Measurements from ENCODE around the gene MAP1S.

The MAP1S gene

DNA sequence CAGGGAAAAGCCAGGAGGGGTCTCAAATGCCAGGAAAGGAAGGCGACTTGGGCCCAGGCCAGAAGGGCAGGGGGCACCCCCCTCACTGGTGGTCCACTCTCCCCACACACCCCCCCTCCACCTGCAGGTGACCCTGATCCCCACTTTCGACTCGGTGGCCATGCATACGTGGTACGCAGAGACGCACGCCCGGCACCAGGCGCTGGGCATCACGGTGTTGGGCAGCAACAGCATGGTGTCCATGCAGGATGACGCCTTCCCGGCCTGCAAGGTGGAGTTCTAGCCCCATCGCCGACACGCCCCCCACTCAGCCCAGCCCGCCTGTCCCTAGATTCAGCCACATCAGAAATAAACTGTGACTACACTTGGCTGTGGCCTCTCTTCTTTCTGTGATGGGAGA is 14.9 kb downstream of the MAP1S start:
- H3K4me3 ChIP-seq (replicated peaks in 1 of 2; ENCODE audit: low read depth in 2 of 2, low read length in 2 of 2), result no peak overlapping the region
- no peak for DNase-seq (ENCODE audit: low read depth in 2 of 2)
- TF ChIP-seq, protein P1, sequence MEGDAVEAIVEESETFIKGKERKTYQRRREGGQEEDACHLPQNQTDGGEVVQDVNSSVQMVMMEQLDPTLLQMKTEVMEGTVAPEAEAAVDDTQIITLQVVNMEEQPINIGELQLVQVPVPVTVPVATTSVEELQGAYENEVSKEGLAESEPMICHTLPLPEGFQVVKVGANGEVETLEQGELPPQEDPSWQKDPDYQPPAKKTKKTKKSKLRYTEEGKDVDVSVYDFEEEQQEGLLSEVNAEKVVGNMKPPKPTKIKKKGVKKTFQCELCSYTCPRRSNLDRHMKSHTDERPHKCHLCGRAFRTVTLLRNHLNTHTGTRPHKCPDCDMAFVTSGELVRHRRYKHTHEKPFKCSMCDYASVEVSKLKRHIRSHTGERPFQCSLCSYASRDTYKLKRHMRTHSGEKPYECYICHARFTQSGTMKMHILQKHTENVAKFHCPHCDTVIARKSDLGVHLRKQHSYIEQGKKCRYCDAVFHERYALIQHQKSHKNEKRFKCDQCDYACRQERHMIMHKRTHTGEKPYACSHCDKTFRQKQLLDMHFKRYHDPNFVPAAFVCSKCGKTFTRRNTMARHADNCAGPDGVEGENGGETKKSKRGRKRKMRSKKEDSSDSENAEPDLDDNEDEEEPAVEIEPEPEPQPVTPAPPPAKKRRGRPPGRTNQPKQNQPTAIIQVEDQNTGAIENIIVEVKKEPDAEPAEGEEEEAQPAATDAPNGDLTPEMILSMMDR (IDR thresholded peaks at IDR 0.05; ENCODE audit: low read depth, low read length), result no peak

DNA sequence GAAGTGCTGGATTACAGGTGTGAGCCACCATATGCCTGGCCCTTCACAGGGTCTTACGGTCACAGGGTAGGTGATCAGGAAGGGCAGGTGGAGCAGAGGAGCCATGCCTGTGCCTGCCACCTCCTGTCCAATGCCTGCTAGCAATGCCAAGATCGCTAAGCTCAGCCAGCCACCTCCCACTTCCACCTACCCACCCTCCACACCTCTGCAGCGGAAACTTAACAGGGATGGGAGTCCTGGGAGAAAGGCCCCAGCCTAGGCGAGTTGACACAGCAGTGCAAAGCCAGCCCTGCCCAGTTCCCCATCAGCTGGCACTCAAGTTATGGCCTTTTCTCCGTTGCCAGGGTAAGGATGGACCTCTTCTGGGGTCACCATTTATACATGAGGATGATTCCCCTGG is 16.1 kb downstream of the MAP1S start:
- TF ChIP-seq, protein P1 (IDR thresholded peaks at IDR 0.05; ENCODE audit: low read depth, low read length), result no peak
- no peak for DNase-seq (ENCODE audit: low read depth in 2 of 2)
- no peak overlapping the region for H3K4me3 ChIP-seq (replicated peaks in 1 of 2; ENCODE audit: low read depth in 2 of 2, low read length in 2 of 2)

DNA sequence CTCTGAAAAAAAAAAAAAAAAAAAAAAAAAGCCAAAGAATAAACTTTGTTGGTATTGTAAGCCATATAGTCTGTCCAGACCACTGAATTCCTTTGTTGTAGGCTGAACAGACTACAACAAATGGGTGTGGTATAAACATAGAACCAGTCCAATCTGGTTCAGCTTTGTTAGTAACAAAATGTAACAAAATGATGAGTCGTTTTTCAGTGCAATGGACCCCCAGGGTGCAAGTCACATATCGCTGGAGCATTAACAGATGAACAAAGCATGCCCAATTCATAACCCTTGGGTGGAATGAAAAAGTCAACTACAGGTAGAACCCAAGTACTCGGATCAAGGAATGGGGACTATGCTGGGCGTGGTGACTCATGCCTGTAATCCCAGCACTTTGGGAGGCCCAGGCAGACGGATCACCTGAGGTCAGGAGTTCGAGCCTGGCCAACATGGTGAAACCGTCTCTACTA is 18.4 kb downstream of the MAP1S start:
- TF ChIP-seq, protein P1 (IDR thresholded peaks at IDR 0.05; ENCODE audit: low read depth, low read length), result no peak
- DNase-seq (ENCODE audit: low read depth in 2 of 2), result peak in 1 of 2 donors; percentile 37
- H3K4me3 ChIP-seq (replicated peaks in 1 of 2; ENCODE audit: low read depth in 2 of 2, low read length in 2 of 2), result no peak overlapping the region

DNA sequence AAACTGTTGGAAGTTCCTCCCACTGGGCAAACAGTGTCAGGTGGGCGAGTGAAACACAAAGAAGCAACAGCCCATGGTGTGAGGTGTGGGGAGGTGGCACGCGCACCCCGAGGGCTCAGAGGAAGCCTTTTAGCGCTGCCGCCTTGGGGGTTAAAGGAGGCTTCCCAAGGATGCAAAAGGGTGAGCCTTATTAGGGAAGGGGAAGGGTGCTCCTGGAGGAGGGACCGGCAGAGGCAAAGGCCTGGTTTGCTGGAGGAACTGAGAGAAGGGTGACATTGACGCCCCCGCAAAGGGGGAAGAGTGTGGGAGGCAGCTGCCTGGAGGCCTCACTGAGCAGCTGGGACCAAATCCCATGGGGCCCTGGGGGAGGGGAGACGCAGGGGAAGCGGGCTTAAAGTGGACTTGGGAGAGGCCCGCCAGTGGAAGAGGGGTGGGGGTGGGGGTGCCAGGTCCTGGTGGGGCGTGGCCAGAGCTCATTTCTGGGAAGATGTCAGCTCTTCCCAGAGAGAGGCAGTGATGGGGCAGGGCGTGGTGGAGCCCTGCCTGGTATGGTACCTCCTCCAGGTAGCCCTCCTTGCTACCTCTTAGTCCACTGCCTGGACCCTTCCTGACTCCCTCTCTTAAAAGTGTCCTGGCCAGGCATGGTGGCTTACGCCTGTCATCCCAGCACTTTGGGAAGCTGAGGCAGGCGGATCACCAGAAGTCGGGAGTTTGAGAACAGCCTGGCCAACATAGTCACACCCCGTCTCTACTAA is 20.0 kb downstream of the MAP1S start:
- TF ChIP-seq, protein P1 (IDR thresholded peaks at IDR 0.05; ENCODE audit: low read depth, low read length), result no peak
- peak in 1 of 2 donors; percentile 40 for DNase-seq (ENCODE audit: low read depth in 2 of 2)
- H3K4me3 ChIP-seq (replicated peaks in 1 of 2; ENCODE audit: low read depth in 2 of 2, low read length in 2 of 2), result no peak overlapping the region

DNA sequence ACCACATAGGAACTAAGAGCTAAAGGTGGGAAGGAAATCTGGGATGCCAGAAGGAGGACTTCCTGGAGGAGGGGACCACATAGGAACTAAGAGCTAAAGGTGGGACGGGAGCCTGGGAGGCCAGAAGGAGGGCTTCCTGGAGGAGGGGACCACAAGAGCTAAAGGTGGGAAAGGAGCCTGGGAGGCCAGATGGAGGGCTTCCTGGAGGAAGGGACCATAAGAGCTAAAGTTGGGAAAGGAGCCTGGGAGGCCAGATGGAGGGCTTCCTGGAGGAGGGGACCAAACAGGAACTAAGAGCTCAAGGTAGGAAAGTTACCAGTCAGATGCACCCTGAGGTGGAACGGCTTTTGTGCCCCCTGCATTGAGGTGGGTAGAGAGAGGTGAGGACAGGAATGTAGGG is 22.2 kb downstream of the MAP1S start:
- no peak overlapping the region for H3K4me3 ChIP-seq (replicated peaks in 1 of 2; ENCODE audit: low read depth in 2 of 2, low read length in 2 of 2)
- TF ChIP-seq, protein P1 (IDR thresholded peaks at IDR 0.05; ENCODE audit: low read depth, low read length), result no peak
- DNase-seq (ENCODE audit: low read depth in 2 of 2), result no peak

DNA sequence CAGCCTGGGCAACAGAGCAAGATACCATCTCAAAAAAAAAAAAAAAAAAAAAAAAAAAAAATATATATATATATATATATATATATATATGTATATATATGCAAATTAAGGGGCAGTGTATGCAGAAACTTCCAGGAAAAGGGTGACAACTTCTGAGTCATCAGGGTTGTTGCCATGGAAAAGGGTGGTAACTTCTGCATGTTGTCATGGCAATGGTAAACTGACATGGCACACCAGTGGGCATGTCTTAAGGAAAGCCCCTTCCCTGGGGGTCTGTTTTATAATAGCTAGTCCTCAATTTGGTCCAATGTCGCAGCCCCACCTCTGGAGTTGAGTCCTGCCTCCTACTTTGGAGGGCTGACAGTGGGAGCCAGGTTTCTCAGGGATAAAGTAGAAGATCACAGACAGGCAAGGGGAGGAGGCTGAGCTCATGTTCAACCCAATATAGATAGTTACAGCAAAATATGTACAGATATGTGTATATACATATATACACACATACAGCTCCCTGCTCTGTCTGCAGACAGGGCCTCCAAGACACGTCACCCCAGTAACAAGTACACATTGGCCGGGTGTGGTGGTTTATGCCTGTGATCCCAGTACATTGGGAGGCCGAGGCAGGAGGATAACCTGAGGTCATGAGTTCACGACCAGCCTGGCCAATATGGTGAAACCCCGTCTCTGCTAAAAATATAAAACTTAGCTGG is 24.7 kb downstream of the MAP1S start:
- peak; percentile 60 to 69 for DNase-seq (ENCODE audit: low read depth in 2 of 2)
- TF ChIP-seq, protein P1 (IDR thresholded peaks at IDR 0.05; ENCODE audit: low read depth, low read length), result no peak
- no peak overlapping the region for H3K4me3 ChIP-seq (replicated peaks in 1 of 2; ENCODE audit: low read depth in 2 of 2, low read length in 2 of 2)
